HepG2 (cell line): ENCODE measurements around the gene WDR26. TPM values are rescaled to one million over a fixed set of nuclear protein-coding genes. Genes with fewer than 3 reads are reported as not detected.

ENCODE experiments used
- ARID2 ChIP-seq: sonication (generic); formaldehyde crosslinking; IDR thresholded peaks from 2 replicates; pipeline ENCODE4 v1.8.1; 2022; ENCODE audit warnings: mild to moderate bottlenecking, missing genetic modification reagents, borderline replicate concordance
- ARNTL ChIP-seq: sonication (generic); formaldehyde crosslinking; IDR thresholded peaks from 2 replicates; pipeline ENCODE4 v1.4.0; 2020; ENCODE audit warnings: mild to moderate bottlenecking, missing genetic modification reagents
- CEBPZ ChIP-seq: IDR thresholded peaks from 2 replicates; pipeline ENCODE4 v1.6.1; 2012; ENCODE audit warnings: low read length, improper control_type of control experiment
- FLYWCH1 ChIP-seq: sonication (generic); formaldehyde crosslinking; IDR thresholded peaks from 2 replicates; pipeline ENCODE4 v1.8.1; 2023; ENCODE audit warnings: mild to moderate bottlenecking, missing genetic modification reagents
- NFE2L2 ChIP-seq: fragments of 150-350 bp; IDR thresholded peaks from 2 replicates; pipeline ENCODE4 v1.6.1; 2014; ENCODE audit warnings: low read length
- RNF2 ChIP-seq: fragments of 450-650 bp; conservative IDR thresholded peaks from 2 replicates; pipeline ENCODE4 v1.6.1; 2016; ENCODE audit warnings: low read depth
- ZBTB4 ChIP-seq: sonication (generic); formaldehyde crosslinking; IDR thresholded peaks from 2 replicates; pipeline ENCODE4 v1.4.0; 2020; ENCODE audit warnings: missing genetic modification reagents, mild to moderate bottlenecking, borderline replicate concordance
- ZNF33A ChIP-seq: sonication (generic); formaldehyde crosslinking; IDR thresholded peaks from 2 replicates; pipeline ENCODE4 v1.5.1; 2020; ENCODE audit warnings: missing genetic modification reagents, mild to moderate bottlenecking, moderate library complexity, borderline replicate concordance
- ZNF407 ChIP-seq: sonication (generic); formaldehyde crosslinking; IDR thresholded peaks from one replicate; pipeline ENCODE4 v1.5.1; 2020; ENCODE audit warnings: mild to moderate bottlenecking, missing genetic modification reagents; ENCODE audit errors: not compliant biosample characterization
- ZNF770 ChIP-seq: sonication (generic); formaldehyde crosslinking; IDR thresholded peaks from 2 replicates; pipeline ENCODE4 v1.5.0; 2020; ENCODE audit warnings: mild to moderate bottlenecking, missing genetic modification reagents
- polyA plus RNA-seq, 8 experiments: library from polyadenylated mRNA; depleted of rRNA in 3 of 8; stranded (reverse) in 7 of 8; unstranded in 1 of 8; fragments of >200 nt; fragmentation: Illumina TruSeq in 4 of 8; extraction: Trizol in 4 of 8; gene quantifications; 2 replicates each; pipeline versions ENCODE4 v1.2.1 to v1.2.3, GENCODE V29; 2011 to 2016; ENCODE audit warnings: low read depth in 4 of 8, missing spikeins in 1 of 8, mixed read lengths in 1 of 8; ENCODE audit not compliant: insufficient read depth in 1 of 8
- total RNA-seq, 5 experiments: library from RNA; depleted of rRNA; stranded (reverse); fragments of >200 nt; fragmentation: Illumina TruSeq; extraction: Trizol; gene quantifications; 2 replicates each; pipeline ENCODE4 v1.2.3, GENCODE V29; 2016; ENCODE audit warnings: low read depth in 1 of 5

Gene WDR26
- total and polyA plus RNA-seq, 2 of the 13 experiments (the other 11 are each of a cell fraction or from before 2014, with no cell fraction given): 13.2 to 23.7 TPM

- TF ChIP-seq ZNF407 (peak; percentile 78), CEBPZ (no peak), ARNTL (CRISPR knock-in tag) (no peak), ZNF33A (CRISPR knock-in tag) (no peak), ARID2 (CRISPR knock-in tag) (0 out of 2 replicates have a peak, but pooled peaks have one; percentile 47), ZNF770 (no peak), ZBTB4 (CRISPR knock-in tag) (no peak), NFE2L2 (no peak), FLYWCH1 (CRISPR knock-in tag) (no peak), RNF2 (peak; percentile 80)
These were observed at the start of gene WDR26 (continued) for GRCh38 chr1:224434691-224435317.
